HG02870 (cell line): ENCODE results near the gene CLDN16.

Experiments used
- ATAC-seq: cut with Tn5 transposase; IDR thresholded peaks from one replicate; pipeline ENCODE4 v1.9.1; 2021; ENCODE audit warnings: mild to moderate bottlenecking, moderate library complexity; ENCODE audit not compliant: unreplicated experiment

Gene CLDN16, protein sequence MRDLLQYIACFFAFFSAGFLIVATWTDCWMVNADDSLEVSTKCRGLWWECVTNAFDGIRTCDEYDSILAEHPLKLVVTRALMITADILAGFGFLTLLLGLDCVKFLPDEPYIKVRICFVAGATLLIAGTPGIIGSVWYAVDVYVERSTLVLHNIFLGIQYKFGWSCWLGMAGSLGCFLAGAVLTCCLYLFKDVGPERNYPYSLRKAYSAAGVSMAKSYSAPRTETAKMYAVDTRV

DNA sequence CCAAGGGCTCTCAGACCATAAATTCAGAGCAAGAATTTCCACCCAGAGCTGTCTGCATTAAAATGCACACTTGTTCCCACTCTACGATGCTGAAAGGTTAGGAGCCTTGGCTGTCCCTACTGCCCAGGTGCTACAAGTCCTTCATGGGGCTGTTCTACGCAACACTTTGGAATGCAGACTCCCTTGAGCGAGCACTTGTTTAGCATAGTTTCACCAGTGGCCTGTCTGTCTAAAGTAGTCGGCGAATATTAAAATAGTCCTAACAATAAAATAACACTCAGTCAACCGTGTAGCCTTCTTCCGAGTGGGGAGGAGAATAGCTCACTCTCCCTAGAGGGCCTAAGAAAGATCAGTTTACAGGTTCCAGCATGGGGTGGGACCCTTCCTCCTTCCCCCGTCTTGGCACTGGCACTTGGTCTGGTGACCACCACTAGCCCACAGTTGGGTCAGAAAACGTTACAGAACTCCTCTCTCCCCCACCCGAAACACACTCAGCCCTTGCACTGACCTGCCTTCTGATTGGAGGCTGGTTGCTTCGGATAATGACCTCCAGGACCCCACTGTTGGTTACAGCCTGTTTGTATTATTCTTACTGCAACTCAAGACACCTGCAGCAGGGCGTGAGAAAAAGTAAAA is at the start of gene CLDN16:
CLDN16 (plus strand) TSS at position 586 of the 636 bp plus-strand sequence. CDS start 167 bp downstream, outside the sequence.
- ATAC-seq, result no peak

DNA sequence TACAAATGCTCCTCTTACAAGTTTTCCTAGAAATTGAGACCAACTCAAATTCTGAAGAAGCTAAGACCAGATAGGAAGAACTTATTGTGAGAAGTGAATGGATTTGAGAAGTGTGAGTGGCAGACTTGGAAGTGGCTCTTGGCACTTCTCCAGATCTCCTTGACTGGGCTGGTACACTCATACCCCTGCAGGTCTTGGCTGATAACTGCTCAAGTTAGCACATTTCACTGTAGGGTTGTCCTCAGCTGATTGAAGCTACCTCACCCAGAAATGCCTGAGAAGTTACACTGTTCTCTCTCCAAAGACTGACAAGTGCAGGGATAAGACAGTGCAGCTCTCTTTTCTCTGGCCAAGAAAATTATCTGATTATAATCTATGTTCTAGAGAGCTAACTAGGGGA is 49.2 kb upstream of the CLDN16 start:
- ATAC-seq, result no peak

DNA sequence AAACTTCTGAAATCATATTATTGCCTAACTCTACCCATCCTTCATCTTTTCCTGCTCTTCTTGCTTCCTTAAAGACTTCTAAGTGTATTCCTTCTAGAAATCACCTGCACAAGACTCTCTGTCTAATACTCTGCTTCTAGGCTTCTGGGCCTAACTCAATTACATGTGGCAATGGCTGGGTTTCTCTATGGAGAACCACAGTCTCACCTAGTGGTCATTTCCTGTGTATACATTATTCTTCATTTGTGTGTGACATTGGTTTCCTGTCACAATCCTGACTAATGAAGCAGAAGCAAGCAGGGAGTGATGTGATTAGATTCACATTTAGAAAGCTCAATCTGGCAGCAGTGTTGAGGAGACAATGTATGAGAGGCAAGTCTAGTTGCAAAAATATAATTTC is 48.8 kb upstream of the CLDN16 start:
- ATAC-seq, result no peak

DNA sequence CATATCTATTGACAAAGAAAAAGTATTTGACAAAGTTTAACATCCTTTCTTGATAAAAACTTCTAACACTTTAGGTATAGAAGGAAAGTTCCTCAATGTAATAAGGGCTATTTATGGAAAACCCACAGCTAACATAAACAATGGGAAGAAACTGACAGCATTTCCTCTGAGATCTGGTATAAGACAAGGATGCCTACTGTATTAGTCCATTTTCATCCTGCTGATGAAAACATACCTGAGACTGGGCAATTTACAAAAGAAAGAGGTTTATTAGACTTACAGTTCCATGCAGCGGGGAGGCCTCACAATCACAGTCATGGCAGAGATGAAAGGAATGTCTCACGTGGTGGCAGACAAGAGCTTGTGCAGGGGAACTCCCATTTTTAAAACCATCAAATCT is 47.9 kb upstream of the CLDN16 start:
- ATAC-seq, result no peak

DNA sequence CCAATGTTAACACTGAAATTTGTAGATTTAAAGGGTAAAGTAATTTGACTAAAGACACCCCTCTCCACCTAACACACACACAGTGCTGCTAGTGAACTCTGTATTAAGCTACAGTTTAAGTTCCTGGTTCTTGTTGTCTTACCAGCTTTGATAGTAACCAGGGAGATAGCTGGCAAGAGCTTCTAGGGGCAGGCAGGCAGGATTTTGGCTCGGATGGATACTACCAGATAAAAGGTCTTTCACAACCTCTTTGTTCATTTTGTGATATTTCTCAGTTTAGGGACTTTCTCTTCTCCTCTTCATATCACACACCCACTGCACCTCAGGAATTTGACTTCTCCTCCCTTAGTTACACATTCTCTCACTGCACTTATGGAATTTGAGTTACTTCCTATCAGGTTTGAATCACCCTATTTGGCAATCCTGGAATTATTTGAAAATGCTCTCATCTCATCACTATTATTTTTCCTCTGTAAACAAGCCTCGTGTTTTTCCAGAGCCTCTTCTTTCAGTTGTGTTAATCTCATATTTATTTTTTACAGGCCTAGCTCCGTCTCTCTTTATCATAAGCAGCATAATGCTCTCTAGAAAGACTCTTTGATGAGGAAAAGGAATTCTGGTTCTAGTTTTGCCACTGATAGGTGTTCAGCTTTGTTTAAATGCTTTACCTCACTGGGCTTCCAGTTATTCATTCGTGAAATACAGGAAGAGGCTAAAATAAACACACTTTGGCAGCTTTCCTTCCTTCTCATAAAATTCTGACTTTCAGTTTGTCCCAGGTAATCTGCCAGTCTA is 42.7 kb upstream of the CLDN16 start:
- ATAC-seq, result no peak

DNA sequence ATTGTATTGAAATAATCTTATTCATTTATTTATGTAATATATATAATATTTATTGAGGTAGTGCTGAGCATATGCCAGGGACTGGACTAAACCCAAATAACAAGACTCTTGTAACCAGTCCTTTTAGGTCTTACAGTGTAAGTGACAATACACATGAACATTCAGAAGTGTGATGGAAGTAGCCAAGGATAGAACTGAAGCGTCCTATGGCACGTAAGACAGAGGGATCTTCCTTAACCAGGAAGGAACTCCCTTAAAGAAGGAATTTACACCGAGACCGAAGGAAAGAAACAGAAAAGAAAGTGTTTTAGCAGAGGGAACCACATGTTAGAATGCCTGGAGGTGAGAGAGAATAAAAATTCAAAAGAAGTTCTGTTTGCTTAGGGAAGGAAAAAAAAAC is 42.1 kb upstream of the CLDN16 start:
- no peak for ATAC-seq

DNA sequence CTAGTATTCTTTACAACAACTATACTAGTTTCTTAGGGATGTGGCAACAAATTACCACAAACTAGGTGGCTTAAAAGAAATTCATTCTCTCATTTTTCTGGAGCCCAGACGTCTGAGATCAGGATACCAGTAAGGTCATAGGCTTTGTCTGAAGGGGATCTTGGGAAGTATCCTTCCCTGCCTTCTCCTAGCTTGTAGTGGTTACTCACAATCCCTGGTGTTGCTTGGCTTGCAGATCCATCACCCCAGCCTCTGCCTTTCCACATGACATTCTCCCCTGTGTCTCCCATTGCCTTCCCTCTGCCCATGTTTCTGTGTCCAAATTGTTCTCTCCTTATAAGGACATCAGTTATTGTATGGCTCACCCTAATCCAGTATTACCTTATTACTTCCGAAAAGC is 41.4 kb upstream of the CLDN16 start:
- ATAC-seq, result no peak

DNA sequence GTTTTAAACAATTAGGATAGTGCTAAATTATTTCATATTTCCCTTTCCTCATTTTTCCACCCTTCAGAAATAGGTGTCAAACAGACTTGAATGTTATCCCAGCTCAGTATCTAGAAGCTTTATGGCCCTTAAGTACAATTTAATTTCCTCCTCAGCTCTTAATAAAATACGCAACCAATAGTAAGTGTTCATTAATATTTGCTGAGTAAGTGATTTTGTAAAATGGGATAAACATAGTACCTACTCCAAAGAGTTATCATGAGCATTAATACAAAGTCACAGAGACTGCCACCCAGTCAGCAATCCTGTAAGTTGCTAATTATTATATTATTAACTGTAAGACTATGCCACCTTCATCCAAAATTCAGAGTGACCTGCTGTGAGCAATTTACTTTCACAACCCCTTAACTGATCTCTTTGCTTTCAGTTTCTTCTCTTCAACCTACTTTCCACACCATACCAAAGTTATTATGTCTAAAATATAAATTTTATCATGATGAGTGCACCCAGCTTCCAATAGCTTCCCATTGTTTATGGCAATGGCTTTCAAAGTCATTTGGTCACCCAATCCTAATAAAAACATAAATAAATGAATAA is 35.0 kb upstream of the CLDN16 start:
- no peak for ATAC-seq

DNA sequence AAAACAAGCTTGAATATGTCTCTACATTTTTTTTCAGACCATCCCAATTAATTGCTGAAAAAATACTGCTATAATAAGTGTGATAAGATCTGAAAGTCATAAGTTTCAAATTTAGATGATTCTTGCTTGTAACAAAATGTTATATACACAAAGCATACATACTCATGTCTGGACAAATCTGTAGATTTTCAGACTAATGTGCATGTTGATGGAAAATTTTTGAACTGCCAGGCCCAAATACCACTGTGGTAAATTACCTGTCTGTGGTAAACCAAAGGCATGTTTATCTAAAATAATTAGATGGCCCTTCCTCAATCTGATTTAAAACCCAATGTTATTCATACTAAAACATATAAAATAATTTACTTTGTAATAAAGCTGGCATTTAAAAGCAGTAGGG is 31.7 kb upstream of the CLDN16 start:
- ATAC-seq, result no peak

DNA sequence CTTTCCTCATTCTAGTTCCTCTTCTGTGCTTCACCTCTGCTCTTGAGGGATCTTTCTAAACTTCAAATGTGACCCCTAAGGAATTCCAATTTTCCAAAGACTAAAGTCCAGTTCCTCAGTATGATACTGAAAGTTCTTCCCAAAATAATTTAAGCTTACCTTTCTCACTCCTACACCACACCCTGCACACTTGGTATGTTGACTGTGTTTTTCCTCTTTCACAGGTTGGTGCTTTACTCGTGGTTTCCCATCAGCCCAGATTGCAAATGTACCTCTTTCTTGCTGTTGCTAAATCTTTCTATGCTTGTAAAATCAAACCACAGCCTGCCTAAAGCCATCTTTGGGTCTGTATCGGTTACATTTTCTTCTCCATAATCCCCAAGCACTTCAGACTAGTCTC is 30.5 kb upstream of the CLDN16 start:
- no peak for ATAC-seq

DNA sequence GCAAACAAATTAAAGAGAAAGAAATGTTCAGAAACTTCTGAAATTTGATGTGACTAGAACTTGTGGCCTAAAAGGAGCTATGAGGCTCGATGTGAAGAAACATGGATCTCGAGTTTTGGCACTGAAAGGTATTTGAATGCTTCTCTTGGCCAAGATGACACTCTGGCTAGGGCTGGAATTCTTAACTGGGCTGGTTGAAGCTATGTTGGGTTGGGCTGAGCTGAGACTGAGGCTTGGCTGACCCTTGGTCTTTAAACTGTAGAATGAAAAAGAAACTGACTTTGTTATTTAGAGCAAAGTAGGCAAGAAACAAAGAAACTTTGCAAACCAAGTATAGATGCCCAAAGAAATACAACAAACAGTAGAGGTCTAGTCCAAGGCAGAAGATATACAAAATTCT is 28.1 kb upstream of the CLDN16 start:
- ATAC-seq, result no peak

DNA sequence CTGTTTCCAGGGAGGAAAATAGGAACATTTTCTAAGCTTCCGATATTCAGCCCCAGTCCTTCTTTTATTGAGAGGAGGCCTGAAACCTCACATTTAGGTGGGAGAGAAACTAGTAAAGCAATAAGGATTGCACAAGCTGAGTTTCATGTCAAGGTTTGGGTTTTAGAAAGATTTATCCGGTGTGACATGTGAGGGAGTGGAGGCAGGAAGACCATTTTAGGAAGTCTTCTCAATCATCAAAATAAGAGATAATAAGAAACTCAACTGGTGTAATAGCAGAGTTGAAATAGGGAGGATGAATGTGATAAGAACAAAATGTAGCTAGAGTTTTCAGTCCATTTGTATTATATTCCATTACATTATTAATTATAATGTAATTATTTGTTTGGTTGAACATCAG is 27.7 kb upstream of the CLDN16 start:
- ATAC-seq, result no peak

DNA sequence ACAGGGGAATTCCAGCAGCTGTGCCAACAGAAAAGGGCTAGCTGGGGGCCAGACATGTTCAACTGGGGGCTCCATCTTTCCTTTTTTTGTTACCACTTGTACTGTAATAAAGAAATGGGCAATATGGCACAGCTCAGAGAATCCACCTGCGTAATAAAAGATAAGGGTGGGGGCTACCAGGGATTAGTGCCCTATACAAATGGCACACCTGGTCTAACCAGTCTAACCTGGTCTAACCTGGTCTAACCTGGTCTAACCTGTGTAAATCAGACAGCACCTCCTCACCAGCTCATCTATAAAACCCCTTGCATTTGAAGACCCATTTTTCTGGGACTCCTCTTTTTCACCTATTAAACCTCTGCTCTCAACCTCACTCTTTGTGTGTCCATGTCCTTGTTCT is 26.2 kb upstream of the CLDN16 start:
- no peak for ATAC-seq

DNA sequence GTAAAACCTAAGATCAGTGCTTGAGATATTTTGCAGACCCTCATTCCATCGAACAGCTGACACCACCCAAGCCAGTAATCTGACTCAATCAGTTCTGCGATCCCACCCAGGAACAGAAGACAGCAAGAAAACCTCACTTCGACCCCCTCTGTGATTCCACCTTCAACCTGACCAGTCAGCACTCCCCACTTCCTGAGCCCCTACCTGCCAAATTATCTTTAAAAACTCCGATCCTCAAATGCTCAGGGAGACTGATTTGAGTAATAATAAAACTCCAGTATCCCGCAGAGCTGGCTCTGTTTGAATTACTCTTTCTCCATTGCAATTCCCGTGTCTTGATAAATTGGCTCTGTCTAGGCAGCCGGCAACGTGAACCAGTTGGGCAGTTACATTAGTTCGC is 25.7 kb upstream of the CLDN16 start:
- ATAC-seq, result no peak

DNA sequence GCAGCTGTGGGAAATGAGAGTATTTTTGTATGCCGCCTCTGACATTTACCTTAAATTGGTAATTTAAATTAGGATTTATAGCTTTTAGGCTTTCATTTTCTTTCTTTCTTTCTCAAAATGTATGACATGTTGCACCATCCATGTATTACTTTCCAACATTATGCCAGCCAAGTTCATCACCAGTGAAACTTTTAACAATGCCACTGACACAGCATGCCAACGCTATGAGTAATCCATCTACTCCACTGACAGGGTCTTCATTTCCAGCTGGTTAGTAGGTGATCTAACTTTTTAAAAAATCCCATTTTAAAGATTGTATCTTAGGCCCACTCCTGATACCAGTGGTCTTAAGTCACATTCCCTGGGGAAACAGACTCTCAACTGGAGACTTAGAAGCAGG is 21.8 kb upstream of the CLDN16 start:
- no peak for ATAC-seq

DNA sequence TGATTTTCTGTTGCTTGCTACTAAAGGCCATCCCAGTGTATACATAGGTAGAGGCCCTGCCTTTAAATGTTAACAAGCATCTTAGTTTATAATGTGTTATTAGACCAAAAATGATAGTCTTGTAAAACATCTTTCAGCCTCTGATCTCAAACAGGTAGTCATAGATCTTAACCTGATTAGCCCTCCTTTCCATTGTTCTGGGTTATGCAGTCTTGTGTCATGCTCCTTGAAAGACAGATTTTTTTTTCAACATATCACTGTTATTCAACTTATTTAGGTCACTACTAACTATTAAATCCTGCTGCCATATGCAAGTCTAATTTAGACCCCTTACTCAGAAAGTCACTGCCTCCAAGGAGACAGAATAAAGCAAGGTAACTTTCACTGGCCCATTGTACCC is 19.1 kb upstream of the CLDN16 start:
- no peak for ATAC-seq

DNA sequence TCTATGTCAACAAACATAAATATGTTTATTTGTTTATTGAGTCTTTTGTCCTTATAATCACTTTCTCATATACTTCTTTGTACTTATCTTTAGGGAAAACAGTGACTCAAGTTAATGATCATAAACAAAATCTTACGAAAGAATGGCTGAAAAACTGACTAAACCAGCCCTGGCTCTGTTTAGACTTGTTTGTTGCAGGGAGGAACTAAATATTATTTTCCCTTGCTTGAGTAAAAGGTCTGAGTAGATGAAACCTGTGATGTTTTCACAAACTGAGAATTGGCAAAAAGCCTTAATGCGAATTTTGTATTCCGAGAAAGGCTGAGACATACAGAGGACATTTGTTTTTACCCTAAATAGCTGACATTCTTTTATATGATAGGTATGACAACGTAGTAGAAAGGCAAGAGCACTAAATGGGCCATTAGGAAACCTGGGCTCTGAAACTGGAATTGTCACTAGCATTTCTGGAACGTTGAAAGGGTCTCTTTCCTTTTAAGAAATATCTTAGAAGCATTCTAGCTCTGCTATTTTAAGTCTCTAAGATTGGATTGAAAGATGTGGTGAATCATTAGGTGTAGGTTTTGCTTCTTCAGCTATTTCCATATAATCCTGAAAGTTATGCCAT is 18.2 kb upstream of the CLDN16 start:
- ATAC-seq, result no peak

DNA sequence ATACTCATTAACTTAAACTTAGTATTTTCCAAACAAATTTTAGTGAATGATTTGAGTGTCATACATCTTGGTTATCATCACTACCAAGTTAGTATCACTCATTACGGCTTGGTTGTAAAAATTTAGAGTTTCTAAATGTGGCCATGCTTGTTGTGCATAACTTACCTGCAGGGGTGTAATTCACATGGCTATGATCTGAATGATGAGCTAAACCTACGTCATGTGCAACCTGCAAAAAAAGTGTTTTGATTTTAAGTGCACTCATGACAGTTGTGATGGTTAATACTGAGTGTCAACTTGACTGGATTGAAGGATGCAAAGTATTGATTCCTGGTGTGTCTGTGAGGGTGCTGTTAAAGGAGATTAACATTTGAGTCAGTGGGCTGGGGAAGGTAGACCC is 17.6 kb upstream of the CLDN16 start:
- ATAC-seq, result no peak

DNA sequence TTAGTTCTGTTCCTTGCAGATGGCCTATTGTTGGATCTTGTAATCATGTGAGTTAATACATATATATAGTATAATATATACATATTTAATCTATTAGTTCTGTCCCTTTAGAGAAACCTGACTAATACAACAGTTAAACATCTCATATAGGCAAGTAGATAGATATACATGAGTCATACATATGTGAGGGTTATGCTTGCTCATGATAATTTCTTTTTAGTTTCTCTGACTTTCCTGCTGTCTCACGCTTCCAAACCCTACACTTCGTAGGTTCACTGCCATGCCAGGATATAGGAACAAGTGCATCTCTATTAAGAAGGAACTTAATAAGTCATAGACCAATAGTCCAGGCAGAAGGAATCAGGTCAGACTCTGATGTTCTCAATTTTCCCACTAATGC is 16.8 kb upstream of the CLDN16 start:
- ATAC-seq, result no peak

DNA sequence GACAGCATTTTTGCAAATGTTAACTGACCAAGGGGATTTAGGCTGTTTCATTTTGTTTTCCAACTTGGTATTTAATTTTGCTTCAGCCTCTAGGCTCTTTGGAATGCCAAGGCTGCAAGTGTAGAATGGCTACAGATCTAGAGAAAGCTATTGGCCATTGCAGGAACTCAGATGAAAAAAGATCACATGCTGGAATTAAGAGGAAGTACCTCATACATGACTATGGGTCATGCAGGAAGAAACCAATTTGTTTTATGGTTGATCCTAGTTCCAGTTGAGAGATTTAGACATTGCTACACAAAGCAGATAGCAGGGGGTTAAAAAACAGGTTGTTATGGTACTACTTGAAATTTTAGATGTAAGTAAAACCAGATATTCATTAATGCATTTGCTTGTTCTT is 12.7 kb upstream of the CLDN16 start:
- ATAC-seq, result no peak

DNA sequence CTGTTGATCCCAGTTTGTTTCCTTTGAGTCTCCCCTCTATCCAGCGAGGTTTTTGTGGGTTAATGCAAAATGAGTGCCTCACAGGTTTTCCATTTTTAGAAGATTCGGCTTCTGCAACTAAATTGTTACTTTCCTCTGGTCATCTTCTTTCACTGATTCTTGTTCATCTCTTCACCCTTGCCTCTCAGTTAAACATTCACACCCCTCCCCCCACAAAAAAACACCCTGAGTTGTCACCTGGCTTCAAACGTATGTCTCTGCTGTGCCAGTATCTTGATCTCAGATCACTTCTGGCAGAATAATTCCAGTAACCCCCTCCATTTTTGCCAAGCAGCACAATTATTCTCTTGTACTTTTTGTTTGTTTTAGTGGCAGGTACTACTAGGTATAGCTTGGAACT is 12.3 kb upstream of the CLDN16 start:
- ATAC-seq, result no peak
